Ecto neural progenitor cell (in vitro differentiated cells): ENCODE data around the gene NUDT4.
"Not testable (repeated sequence)": the region's sequence is repeated elsewhere in the genome, so short reads cannot be mapped to it uniquely, and the experiment has no call there.

Source experiments
- DNase-seq: peaks from one replicate; pipeline ENCODE4 v3.0.0-alpha.2; 2018; ENCODE audit warnings: low spot score

The NUDT4 gene

GRCh38 chr12:93368766-93369165 is 9.0 kb upstream of the NUDT4 start:
- DNase-seq: no peak

GRCh38 chr12:93369505-93369904 is 8.2 kb upstream of the NUDT4 start:
- no peak for DNase-seq

- DNase-seq: no peak
Observed at GRCh38 chr12:93370947-93371346, 6.8 kb upstream of the NUDT4 start.

GRCh38 chr12:93373961-93374656 is 3.6 kb upstream of the NUDT4 start:
- DNase-seq: no peak

- no peak for DNase-seq
Observed at GRCh38 chr12:93375906-93376305, 1.8 kb upstream of the NUDT4 start.

GRCh38 chr12:93376436-93377251 is 1.1 kb upstream of the NUDT4 start:
- peak; percentile 82 for DNase-seq

GRCh38 chr12:93378196-93378997 is 672 bp downstream of the NUDT4 start:
- DNase-seq: peak; percentile 72

GRCh38 chr12:93378998-93379325 is 1.2 kb downstream of the NUDT4 start:
- DNase-seq: no peak

DNA sequence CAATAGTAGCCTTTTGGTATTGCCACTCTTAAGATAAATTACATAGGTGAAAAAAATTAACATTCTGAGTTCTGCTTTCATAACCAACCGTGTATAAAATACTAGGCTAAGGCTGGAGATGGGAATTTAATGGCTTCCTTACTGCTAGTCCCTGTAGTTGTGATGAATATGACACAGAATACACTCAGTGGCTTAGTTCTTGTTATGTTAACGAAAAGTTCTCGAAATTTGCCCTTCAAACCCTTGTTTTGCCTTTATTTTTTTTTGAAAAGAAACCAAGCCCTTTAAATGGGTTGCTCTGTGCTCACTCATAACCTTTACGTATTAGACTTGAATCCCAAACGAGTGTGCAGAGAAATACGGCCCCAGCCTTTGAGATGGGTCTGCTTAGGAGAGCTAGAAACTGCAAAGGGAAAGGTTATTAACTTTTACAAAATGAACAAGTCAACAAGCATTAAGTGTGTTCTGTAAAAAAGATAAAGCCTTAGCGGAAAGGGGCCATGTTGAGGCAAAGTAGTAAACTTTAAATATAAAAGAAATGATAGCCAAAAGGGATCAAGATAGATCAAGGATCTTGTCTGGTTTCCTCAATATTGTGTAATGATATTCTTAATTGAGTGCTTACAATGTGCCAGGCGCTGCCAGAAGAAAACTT is 1.7 kb downstream of the NUDT4 start:
- no peak for DNase-seq

DNA sequence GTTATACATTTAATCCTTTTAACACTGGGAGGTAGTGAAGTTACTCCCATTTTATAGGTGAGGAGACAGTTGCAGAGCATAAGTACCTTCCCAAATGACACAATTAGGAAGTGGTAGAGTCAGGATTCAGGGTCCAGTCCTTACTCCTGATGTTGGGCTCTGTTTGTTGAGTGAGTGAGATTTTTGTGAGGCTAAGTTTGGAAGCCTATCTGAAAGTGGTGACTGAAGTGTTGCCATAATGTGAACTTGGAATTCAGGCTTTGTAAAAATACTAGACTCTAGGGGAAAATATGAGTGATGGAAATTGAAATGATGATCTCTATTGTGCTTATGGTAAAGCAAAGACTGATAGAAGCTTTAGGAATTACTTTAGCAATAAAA is 2.2 kb downstream of the NUDT4 start:
- no peak for DNase-seq

DNA sequence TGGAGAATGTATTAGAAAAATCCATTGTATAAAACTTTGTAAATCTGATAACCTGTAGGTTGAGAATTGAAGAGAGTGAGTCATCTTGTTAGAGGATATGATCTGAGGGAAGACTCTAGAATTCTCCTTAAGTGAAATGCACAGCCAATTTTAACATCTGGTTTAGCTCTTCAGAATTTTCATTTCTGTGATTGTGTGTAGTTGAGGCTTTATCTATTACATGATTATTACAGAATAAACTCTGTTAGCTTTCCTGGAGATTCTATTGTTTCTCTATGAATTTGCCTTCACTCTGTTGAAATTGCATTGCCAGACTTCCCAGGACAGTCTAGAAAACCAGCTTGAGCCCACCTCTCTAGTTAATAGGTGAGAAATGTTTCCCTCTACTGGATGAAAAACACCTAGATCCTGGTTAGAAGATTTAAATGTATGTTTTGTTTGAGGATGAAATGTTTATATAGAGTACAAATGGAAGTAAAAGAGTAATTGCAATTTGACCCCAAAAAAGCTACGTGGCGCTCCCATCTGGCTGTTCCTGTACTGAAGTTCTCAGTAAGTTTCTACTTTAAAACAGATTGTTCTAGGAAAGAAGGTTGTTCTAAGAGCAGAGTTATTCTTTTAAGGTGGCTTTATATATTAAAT is 2.9 kb downstream of the NUDT4 start:
- DNase-seq: no peak

- DNase-seq: no peak
Observed at GRCh38 chr12:93381161-93381975, 3.6 kb downstream of the NUDT4 start.

- DNase-seq: not testable (repeated sequence)
Observed at GRCh38 chr12:93381976-93382437, 4.3 kb downstream of the NUDT4 start.

DNA sequence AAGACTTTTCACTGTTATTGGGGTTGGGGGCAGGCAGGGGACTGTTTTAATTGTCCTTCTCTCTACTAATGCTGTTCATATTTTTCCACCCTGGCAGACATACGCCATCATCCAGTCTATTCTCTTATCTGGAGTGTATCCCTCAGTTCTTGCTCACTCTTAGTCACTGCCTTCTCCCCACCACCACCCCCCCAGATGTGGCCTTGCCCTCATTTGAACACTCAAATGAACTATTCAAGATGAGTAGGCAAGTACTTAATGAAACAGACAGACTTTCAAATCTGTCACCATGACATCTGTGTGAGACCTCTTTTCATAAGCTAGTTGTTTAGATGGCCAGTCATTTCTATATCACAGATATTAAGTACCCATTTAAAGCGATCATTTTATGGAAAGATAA is 10.1 kb downstream of the NUDT4 start:
- no peak for DNase-seq

GRCh38 chr12:93390031-93390430 is 12.3 kb downstream of the NUDT4 start:
- no peak for DNase-seq

DNA sequence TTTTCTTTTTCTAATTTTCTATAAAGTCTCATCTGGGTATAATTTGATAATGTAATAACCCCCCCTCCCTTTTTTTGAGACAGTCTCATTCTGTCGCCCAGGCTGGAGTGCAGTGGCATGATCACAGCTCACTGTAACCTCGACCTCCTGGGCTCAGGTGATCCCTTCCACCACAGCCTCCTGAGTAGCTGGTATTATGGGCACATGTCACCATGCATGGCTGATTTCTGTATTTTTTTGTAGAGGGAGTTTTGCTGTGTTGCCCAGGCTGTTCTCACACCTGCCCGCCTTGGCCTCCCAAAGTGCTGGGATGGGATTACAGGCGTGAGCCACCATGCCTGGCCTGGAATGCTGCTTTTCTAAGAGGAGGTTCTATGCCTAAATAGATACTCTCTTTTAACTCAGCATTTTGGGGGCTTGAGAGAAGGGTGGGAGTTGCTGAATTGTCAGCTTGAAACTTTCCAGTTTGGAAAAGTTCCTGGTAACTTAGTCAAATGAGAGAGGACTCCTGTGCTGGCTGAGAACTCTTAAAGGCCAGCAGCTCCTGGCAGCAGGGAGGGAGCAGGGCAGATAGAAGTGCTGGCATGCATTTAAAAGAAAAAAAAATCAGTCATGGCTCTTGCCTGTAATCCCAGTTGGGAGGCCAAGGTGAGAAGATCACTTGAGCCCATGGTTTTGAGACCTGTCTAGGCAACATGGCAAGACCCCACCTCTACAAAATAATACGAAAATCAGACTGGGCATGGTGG is 13.0 kb downstream of the NUDT4 start:
- no peak for DNase-seq

- no peak for DNase-seq
Observed at GRCh38 chr12:93393425-93393824, 15.7 kb downstream of the NUDT4 start.

DNA sequence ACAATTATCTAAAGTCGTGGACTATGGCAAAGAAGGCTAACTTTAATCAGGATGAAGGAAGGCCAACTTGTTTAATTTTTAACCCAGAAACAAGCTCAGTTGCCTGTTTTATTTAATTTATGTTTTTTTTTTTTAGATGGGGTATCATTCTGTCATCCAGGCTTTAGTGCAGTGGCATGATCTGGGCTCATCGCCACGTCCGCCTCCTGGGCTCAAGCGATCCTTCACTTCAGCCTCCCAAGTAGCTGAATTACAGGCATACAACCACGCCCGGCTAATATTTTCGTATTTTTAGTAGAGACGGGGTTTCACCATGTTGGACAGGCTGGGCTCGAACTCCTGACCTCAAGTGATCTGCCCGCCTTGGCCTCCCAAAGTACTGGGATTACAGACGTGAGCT is 19.7 kb downstream of the NUDT4 start:
- no peak for DNase-seq

DNA sequence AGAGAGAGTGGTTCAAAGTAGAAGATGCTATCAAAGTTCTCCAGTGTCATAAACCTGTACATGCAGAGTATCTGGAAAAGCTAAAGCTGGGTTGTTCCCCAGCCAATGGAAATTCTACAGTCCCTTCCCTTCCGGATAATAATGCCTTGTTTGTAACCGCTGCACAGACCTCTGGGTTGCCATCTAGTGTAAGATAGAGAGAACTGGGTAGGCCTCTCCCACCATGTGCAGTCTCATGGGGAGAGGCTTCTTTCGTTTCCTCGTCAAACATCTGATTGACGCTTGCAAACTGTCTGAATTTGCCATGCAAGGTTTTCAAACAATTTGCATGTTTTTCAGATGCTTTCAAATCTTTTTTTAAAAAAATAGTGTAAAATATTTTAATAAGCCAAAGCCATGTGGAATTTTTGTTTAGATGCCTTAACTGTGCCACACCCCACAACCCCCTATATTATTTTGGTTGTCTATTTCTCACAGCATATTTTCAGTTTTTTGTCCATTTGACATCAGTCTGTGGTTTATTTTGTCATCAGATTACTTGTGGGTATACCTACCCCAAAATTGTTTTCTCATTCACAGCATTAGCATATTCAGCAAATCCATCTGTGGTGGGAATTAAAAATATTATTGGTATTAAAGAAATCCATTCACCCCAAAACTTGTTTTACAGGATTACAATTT is 21.6 kb downstream of the NUDT4 start:
- not testable (repeated sequence) for DNase-seq
